Right lobe of liver (tissue), 4 donors: ENCODE measurements around the gene GABRG3.

Experiments
- POLR2A ChIP-seq: fragments of 450-650 bp; IDR thresholded peaks from one replicate; pipeline ENCODE4 v1.6.1; 2017; ENCODE audit warnings: antibody characterized with exemption, mild to moderate bottlenecking
- TF ChIP-seq, protein P1 (sequence below), 4 donors: fragments of 200-600 bp in 3 of 4; fragments of 450-650 bp in 1 of 4; IDR thresholded peaks; one replicate each; pipeline versions ENCODE4 v1.5.1 to v1.8.0; 2016 to 2022; ENCODE audit warnings: antibody characterized with exemption in 4 of 4, mild to moderate bottlenecking in 2 of 4
- donor health status: DM: no; HTN: no; CAD: no.
- donor health status: DM: no; HTN: no; CAD: no.
- donor health status: DM: no; HTN: yes; CAD: no.

GRCh38 chr15:27426805-27427204, 455.8 kb downstream of the GABRG3 start:
- no peak for TF ChIP-seq POLR2A
- TF ChIP-seq, protein P1, sequence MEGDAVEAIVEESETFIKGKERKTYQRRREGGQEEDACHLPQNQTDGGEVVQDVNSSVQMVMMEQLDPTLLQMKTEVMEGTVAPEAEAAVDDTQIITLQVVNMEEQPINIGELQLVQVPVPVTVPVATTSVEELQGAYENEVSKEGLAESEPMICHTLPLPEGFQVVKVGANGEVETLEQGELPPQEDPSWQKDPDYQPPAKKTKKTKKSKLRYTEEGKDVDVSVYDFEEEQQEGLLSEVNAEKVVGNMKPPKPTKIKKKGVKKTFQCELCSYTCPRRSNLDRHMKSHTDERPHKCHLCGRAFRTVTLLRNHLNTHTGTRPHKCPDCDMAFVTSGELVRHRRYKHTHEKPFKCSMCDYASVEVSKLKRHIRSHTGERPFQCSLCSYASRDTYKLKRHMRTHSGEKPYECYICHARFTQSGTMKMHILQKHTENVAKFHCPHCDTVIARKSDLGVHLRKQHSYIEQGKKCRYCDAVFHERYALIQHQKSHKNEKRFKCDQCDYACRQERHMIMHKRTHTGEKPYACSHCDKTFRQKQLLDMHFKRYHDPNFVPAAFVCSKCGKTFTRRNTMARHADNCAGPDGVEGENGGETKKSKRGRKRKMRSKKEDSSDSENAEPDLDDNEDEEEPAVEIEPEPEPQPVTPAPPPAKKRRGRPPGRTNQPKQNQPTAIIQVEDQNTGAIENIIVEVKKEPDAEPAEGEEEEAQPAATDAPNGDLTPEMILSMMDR (IDR thresholded peaks at IDR 0.05): no peak
